GM12878 (cell line): ENCODE results near the gene ZMYND15. TPM values are rescaled to one million over a fixed set of nuclear protein-coding genes. Genes with fewer than 3 reads are reported as not detected.

Experiments used
- ATAC-seq: fragments of 200-7000 bp; cut with Tn5 transposase; 3 replicates; pipeline ENCODE4 v1.9.1; 2020; ENCODE audit warnings: mild to moderate bottlenecking, moderate library complexity
- BruUV-seq: library from RNA; stranded (reverse); fragments of 400-500 nt; replicated peaks from 2 replicates; lab custom pipeline; 2021; lab: Mats Ljungman, UMichigan
- CTCF ChIA-PET: fragments of 300-600 bp; sonication (Branson Sonifier 250); formaldehyde crosslinking; extraction: SDS; loops from one replicate; lab custom pipeline; 2021; ENCODE audit warnings: inconsistent platforms; lab: Yijun Ruan, JAX
- POLR2A ChIA-PET: fragments of 350-600 bp; formaldehyde crosslinking; extraction: SDS; loops from one replicate; lab custom pipeline; 2021; ENCODE audit warnings: inconsistent platforms; lab: Charles Lee
- RAD21 ChIA-PET: fragments of 300-600 bp; sonication (Branson Sonifier 250); formaldehyde crosslinking; loops from one replicate; lab custom pipeline; 2023; ENCODE audit warnings: antibody characterized with exemption; ENCODE audit not compliant: unreplicated experiment; lab: Charles Lee
- SMC1A ChIA-PET: fragments of 300-600 bp; sonication (Branson Sonifier 250); formaldehyde crosslinking; loops from one replicate; lab custom pipeline; 2023; ENCODE audit not compliant: unreplicated experiment, uncharacterized antibody; lab: Charles Lee
- DNase-seq: peaks from one replicate; pipeline ENCODE4 v3.0.0-alpha.2; 2011; ENCODE audit warnings: low read depth, low spot score
- FAIRE-seq: peaks from 3 replicates; lab custom pipeline; 2011; peaks lifted over from hg19 to GRCh38; lab: Jason Lieb, UNC
- H2AFZ ChIP-seq: 2 replicates; pipeline ENCODE4 v1.6.0; 2011; ENCODE audit warnings: low read depth, low read length, control low read depth; ENCODE audit not compliant: control insufficient read depth
- H3K27ac ChIP-seq: 2 replicates; pipeline ENCODE4 v1.5.1; 2011; ENCODE audit warnings: control low read depth; ENCODE audit not compliant: control insufficient read depth, insufficient read depth
- H3K27me3 ChIP-seq, 2 experiments: replicated peaks in 1 of 2; 2 replicates each; pipeline versions ENCODE4 v1.6.0 to v1.6.1; 2011; ENCODE audit warnings: low read length in 1 of 2; ENCODE audit not compliant: control insufficient read depth in 2 of 2, insufficient read depth in 2 of 2
- H3K36me3 ChIP-seq, 2 experiments: 2 replicates each; pipeline ENCODE4 v1.5.1; 2011; ENCODE audit warnings: low read length in 1 of 2; ENCODE audit not compliant: control insufficient read depth in 2 of 2, insufficient read depth in 2 of 2
- H3K4me1 ChIP-seq: 2 replicates; pipeline ENCODE4 v1.6.1; 2011; ENCODE audit warnings: mild to moderate bottlenecking, low read length, moderate library complexity, mixed read lengths; ENCODE audit not compliant: control insufficient read depth, insufficient read depth
- H3K4me2 ChIP-seq: 2 replicates; pipeline ENCODE4 v1.6.0; 2011; ENCODE audit warnings: control low read depth; ENCODE audit not compliant: control insufficient read depth, insufficient read depth
- H3K4me3 ChIP-seq: fragments of 200-600 bp; sonication (generic); 2 replicates; pipeline ENCODE4 v1.5.1; 2016
- H3K79me2 ChIP-seq: 2 replicates; pipeline ENCODE4 v1.6.0; 2011; ENCODE audit warnings: low read length; ENCODE audit not compliant: control insufficient read depth, insufficient read depth
- H3K9ac ChIP-seq: 2 replicates; pipeline ENCODE4 v1.8.0; 2011; ENCODE audit warnings: low read length, control low read depth, mixed read lengths; ENCODE audit not compliant: control insufficient read depth, insufficient read depth
- H3K9me3 ChIP-seq: replicated peaks from 3 replicates; pipeline ENCODE4 v1.5.1; 2011; ENCODE audit warnings: mild to moderate bottlenecking, low read length; ENCODE audit not compliant: control insufficient read depth, insufficient read depth
- H4K20me1 ChIP-seq: 2 replicates; pipeline ENCODE4 v1.6.0; 2011; ENCODE audit not compliant: control insufficient read depth, insufficient read depth
- BHLHE40 ChIP-seq, 2 experiments: fragments of 450-650 bp in 1 of 2; IDR thresholded peaks; 2 replicates each; pipeline ENCODE4 v1.6.1; 2011 to 2017; ENCODE audit warnings: low read depth in 2 of 2, borderline replicate concordance in 1 of 2, improper control_type of control experiment in 1 of 2, low read length in 1 of 2, mild to moderate bottlenecking in 1 of 2
- SMC3 ChIP-seq: IDR thresholded peaks from 2 replicates; pipeline ENCODE4 v1.6.1; 2011; ENCODE audit warnings: low read length, improper control_type of control experiment, borderline replicate concordance
- TBL1XR1 ChIP-seq: IDR thresholded peaks from 2 replicates; pipeline ENCODE4 v1.6.1; 2012; ENCODE audit warnings: low read depth, low read length, improper control_type of control experiment
- WGBS: methylation state at CpG from one replicate; pipeline ENCODE4 v1.1.6; 2016; ENCODE audit warnings: low lambda C conversion rate; ENCODE audit not compliant: insufficient replicate concordance, insufficient coverage; ENCODE audit errors: missing lambda C conversion rate; 5-methylcytosine and 5-hydroxymethylcytosine counted together
- in situ Hi-C: fragments of 300-500 bp; cut with MboI; formaldehyde crosslinking; loops from 9 replicates; pipeline ENCODE4 v1.14.3; 2018; ENCODE audit warnings: mixed read lengths
- intact Hi-C: fragments of 100-400 bp; cut with micrococcal nuclease; formaldehyde crosslinking; loops from one replicate; pipeline ENCODE4 v1.14.2; 2022; ENCODE audit not compliant: unreplicated experiment
- polyA plus RNA-seq, 11 experiments: library from polyadenylated mRNA; depleted of rRNA in 4 of 11; unstranded in 6 of 11; stranded (reverse) in 5 of 11; fragments of >200 nt; fragmentation: Nextera tagmentation in 4 of 11; fragmentation: Illumina TruSeq in 1 of 11; extraction: Ambion mirVana in 4 of 11; extraction: Trizol in 1 of 11; gene quantifications; 1 replicate in 1 of 11; 2 replicates in 10 of 11; pipeline versions ENCODE4 v1.2.1 to v1.2.3, GENCODE V29; 2011 to 2016; ENCODE audit warnings: inconsistent platforms in 2 of 11, missing spikeins in 2 of 11, low read depth in 1 of 11
- total RNA-seq, 4 experiments: library from RNA; depleted of rRNA in 3 of 4; stranded (reverse); fragments of >200 nt in 3 of 4; fragmentation: Illumina TruSeq in 1 of 4; extraction: Trizol in 1 of 4; gene quantifications; 2 replicates each; pipeline versions ENCODE4 v1.2.1 to v1.2.3, GENCODE V29; 2013 to 2021

The ZMYND15 gene
- total and polyA plus RNA-seq, 10 of the 15 experiments (the other 5 are each of a cell fraction or from before 2014, with no cell fraction given) = 0.03 to 0.17 (median 0.06) TPM; not detected in 4

GRCh38 chr17:4759776-4760236, 20.2 kb downstream of the ZMYND15 start:
- BruUV-seq = no TSS peak
- 55% methylated on average over 10 of the region's 10 CpGs for WGBS
- no peak for FAIRE-seq

GRCh38 chr17:4764595-4764994, 25.0 kb downstream of the ZMYND15 start:
- POLR2A ChIA-PET = no interaction called here

More at GRCh38 chr17:4759776-4760236, 20.2 kb downstream of the ZMYND15 start:
- Histone ChIP-seq H3K9me3 (no peaks in the 10 kb centered on the region), H3K36me3 (no peaks in the 10 kb centered on the region), H4K20me1 (no peaks in the 10 kb centered on the region), H3K4me3 (no peak overlapping the region), H3K4me1 (no peaks in the 10 kb centered on the region), H3K27ac (no peak overlapping the region), H3K79me2 (no peaks in the 10 kb centered on the region), H3K9ac (no peak overlapping the region), H2AFZ (no peak overlapping the region), H3K27me3 (peaks cover 0 to 2% of the 10 kb centered on the region in 2 experiments; a peak in 1 of 4 replicates), H3K4me2 (no peak overlapping the region)
- ChIA-PET CTCF (no interaction called here), SMC1A (no interaction called here), POLR2A (no interaction called here), RAD21 (no interaction called here)
- in situ Hi-C loops (no loop called here), intact Hi-C loops (no loop called here)
- DNase-seq = no peak
- ATAC-seq = no peak
- TF ChIP-seq SMC3 (no peak), BHLHE40 (IDR thresholded peaks at IDR 0.05; ENCODE audit: borderline replicate concordance in 1 of 2, low read depth in 2 of 2, low read length in 1 of 2) (peak in 1 of 2 experiments; percentile 26; a peak in 1 of 4 replicates)

More at GRCh38 chr17:4764595-4764994, 25.0 kb downstream of the ZMYND15 start:
- H3K36me3 ChIP-seq = no peaks in the 10 kb centered on the region
- no peak for DNase-seq
- no peaks in the 10 kb centered on the region for H3K27me3 ChIP-seq
- intact Hi-C loops = no loop called here
- H3K4me1 ChIP-seq = no peaks in the 10 kb centered on the region
- H3K4me2 ChIP-seq = no peak overlapping the region
- ChIA-PET CTCF (interaction anchor here (1.9 kb wide), 1 partner anchor 138 kb away, joined by 4 read pairs; the partner anchor contains the start of gene CHRNE), SMC1A (interaction anchor here (0.8 kb wide), 1 partner anchor 94 kb away, joined by 3 read pairs; no protein-coding TSS in a partner anchor), RAD21 (no interaction called here)
- H3K9me3 ChIP-seq = no peaks in the 10 kb centered on the region
- H3K4me3 ChIP-seq = no peak overlapping the region
- H4K20me1 ChIP-seq = no peaks in the 10 kb centered on the region
- H3K27ac ChIP-seq = no peak overlapping the region
- TF ChIP-seq TBL1XR1 = no peak
- in situ Hi-C loops = no loop called here
- FAIRE-seq = no peak
- no TSS peak for BruUV-seq
- 65% methylated on average over 3 of the region's 3 CpGs for WGBS
- H3K9ac ChIP-seq = no peak overlapping the region
- no peaks in the 10 kb centered on the region for H3K79me2 ChIP-seq
- ATAC-seq = no peak
- no peak overlapping the region for H2AFZ ChIP-seq
